Inferior parietal cortex (tissue), 1 donor: ENCODE measurements around the gene LORICRIN.
"Not testable (repeated sequence)": the region's sequence is repeated elsewhere in the genome, so short reads cannot be mapped to it uniquely, and the experiment has no call there.

Experiments used
- DNase-seq: peaks from one replicate; pipeline ENCODE4 v3.0.0-alpha.2; 2016; ENCODE audit errors: extremely low spot score

The LORICRIN gene, protein sequence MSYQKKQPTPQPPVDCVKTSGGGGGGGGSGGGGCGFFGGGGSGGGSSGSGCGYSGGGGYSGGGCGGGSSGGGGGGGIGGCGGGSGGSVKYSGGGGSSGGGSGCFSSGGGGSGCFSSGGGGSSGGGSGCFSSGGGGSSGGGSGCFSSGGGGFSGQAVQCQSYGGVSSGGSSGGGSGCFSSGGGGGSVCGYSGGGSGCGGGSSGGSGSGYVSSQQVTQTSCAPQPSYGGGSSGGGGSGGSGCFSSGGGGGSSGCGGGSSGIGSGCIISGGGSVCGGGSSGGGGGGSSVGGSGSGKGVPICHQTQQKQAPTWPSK

GRCh38 chr1:153259387-153259786 is at the start of gene LORICRIN:
LORICRIN (plus strand) TSS chr1:153259687; CDS start chr1:153260950, 1,263 bp downstream.
- no peak for DNase-seq

GRCh38 chr1:153210206-153210605 is 49.3 kb upstream of the LORICRIN start:
- DNase-seq: no peak

DNA sequence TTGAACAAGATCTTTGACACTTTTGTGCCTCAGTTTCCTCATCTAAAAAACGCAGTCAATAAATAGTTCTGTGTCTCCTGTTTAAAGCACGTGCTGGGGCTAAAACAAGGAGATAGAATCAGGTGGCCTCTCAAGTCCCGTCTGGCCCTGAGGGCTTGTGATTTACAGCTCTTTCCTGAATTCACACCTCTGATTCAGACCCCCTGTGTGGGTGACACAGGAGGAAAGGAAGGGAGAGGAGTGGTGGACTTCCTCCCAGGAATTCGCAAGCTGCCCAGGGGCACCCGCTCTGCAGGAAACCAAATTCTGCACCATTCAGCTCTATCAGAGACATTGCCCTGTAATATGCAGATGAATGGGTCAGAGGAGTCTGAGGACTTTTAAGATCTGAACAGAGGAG is 47.3 kb upstream of the LORICRIN start:
- no peak for DNase-seq

DNA sequence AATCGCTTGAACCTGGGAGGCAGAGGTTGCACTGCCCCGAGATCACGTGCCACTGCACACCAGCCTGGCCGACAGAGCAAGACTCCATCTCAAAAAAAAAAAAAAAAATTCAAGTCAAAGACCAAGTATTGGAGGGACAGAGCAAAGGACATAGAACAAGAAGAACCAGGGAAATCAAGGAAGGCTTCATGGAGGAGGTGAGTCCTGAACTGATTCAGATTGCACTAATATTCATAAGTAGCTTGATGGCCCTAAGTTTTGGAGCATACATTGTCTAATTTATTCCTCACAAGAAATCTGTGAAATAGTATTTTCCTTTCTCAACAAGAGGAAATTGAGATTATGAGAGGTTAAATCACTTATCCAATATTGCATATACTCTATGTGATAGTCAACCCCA is 46.0 kb upstream of the LORICRIN start:
- no peak for DNase-seq

DNA sequence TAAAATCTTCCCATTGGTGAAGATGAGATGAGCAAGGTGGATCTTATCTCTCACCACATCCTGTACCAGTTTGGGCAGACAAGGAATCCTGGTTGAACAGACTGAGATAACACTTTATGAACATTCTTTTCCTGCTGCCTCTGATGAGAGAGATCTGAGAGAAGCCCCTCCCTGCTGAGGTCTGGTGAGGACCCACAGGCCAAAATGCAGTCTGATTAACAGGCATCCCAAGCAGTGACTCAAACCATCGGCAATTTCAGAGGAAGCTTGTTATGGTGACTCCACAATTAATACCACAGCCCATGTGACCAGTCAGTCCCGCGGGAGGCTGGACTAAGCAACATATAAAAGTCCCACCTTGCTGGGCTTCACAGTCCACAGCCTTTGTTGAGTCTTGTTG is 42.3 kb upstream of the LORICRIN start, which contains the start of gene PRR9:
TSS of gene PRR9 (plus strand) at position 373 of the 400 bp plus-strand sequence. CDS start 561 bp downstream, outside the sequence.
- no peak for DNase-seq

DNA sequence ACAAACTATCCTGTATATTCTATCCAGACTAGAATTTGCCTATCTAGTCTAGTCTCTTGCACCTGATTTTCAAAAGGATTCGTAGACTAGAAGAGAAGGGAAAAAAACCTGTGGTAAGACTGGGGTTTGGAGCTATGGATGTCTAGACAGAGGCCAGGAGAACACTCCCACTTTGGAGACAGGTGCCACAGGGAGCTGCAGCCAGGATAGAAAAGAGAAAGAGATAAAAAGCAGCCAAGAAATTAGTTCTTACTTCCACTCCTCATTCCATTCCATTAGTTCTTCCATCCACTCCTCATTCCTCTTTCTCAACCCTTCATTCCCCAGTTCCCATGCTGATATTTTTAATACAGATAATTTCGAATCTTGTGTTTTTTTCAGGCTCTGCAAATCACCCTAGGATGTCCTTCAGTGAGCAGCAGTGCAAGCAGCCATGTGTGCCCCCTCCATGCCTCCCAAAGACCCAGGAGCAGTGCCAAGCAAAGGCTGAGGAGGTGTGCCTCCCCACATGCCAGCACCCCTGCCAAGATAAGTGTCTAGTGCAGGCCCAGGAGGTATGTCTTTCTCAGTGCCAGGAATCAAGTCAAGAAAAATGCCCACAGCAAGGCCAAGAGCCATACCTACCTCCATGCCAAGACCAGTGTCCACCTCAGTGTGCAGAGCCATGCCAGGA is 41.6 kb upstream of the LORICRIN start:
- DNase-seq: no peak

DNA sequence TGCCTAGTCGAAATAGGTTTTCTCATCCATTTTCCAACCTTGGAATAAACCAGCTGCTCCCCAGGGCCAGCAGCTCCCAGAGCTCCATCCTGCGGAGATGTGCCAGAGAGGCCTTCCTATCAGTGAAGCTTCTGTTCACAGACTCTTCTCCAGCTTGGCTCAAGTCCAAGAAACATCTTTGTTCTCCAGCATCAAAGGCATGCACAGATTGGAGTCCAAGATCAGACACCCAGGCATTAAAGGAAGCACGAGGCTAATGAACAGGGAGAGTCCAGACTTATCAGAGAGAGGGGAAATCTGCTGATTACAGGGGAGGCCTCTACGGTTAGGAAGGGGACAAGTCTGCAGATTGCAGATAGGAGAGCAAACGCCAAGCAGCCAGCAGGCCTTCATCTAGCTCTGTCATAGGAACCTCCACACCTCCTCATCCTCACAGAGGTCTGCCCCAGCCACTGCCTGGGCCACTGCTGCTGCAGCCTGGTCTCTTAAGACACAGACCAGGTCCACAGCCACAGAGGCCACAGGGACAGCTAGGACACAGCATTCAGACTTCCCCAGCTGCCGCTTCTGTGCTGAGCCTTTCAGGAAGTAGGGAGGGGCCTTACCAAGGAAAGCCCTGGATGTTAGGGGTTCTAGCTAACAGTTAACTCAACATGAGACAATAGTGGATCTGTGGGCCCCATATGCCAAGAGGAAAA is 38.7 kb upstream of the LORICRIN start:
- peak; percentile 73 for DNase-seq

DNA sequence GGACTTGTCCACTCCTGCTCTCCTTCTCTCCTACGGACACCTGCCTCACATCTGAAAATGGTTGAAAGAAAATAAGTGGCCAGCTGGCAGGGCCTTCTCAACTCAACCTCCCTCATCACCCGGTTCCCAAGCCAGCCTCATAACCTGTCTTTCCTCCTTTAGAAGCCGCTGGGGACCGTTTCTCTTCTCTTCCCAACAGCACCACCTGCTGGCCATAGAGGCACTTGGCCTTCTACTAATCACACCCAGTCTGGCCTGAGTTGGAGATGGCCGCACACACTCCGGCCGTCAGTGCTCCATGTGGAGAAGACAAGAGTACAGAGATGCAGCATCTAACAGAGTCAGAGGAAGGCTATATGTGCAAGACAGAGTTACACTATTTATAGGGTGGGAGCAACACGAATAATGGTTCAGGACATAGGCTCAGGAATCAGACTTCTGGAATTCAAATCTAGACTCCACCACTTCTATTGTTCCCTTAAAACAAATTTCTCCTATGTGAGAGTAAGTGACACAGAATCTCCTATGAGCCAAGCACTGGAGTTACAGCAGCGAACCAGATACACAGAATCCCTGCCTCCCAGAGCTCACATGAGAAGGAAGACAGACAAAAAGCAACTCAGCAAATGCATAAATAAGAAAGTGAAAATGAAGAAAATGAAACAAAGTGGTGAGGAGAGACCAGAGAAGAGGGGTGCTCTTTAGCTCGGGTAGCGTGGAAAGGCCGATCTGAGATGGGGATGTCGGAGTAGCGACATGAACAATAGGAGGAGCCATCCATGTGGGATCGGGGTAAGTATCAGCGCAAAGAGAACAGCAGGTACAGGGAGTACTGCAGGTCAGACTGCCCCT is 36.2 kb upstream of the LORICRIN start:
- peak; percentile 69 for DNase-seq

GRCh38 chr1:153227810-153228209 is 31.7 kb upstream of the LORICRIN start:
- DNase-seq: no peak

DNA sequence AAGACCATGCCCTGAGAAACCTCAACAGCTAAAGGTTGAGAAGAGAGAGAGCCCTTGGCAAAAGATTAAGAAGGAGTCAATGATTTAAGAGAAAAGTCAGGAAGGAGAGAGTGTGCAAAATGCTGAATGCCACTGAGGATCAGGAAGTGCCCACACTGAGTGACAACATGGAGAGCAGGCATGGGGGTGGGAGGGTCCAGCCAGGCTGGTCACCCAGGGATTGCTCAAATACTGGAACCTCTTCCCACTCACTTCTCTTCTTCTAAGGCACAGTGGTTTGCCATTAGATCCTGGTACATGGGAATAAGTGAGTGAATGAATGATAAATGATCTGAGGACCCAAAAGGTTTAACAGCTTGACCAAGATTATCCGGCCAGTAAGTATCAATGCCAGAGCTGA is 31.0 kb upstream of the LORICRIN start:
- DNase-seq: no peak

DNA sequence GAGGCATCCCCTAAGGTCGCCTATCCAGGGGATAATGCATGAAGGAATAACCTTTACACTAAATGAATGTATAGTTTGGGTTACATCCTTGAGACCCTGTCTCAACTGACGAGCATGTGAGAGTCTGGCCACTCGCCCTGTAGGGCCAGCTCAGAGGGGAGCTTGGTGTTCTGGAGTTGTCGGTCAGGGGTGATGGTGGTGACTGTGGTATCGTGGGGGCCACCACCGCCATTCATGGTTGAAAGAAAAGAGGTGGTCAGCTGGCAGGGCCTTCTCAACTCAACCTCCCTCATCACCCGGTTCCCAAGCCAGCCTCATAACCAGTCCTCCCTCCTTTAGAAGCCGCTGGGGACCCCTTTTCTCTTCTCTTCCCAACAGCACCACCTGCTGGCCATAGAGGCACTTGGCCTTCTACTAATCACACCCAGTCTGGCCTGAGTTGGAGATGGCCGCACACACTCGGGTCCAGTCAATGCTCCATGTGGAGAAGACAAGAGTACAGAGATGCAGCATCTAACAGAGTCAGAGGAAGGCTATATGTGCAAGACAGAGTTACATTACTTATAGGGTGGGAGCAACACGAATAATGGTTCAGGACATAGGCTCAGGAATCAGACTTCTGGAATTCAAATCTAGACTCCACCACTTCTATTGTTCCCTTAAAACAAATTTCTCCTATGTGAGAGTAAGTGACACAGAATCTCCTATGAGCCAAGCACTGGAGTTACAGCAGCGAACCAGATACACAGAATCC is 30.2 kb upstream of the LORICRIN start:
- not testable (repeated sequence) for DNase-seq

DNA sequence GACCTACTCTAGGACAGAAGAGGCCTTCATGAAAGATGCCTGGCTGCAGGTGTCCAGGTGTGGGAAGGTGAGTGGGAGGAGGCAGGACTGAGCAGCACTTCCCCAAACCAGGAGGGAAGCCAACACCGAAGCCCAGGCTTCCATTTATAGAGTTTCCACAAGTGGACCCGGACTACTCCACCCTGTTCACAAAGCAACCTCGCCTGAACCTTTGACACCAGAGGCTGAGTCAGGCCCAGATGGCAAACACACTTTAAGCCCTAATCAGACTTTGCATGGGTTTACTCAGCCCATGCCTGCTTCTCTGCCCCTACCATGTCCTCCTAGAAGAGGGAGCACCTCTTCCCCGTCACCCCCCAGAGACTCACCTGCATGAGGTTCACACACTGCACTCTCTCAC is 28.1 kb upstream of the LORICRIN start:
- DNase-seq: no peak

GRCh38 chr1:153231785-153232184 is 27.7 kb upstream of the LORICRIN start:
- no peak for DNase-seq

DNA sequence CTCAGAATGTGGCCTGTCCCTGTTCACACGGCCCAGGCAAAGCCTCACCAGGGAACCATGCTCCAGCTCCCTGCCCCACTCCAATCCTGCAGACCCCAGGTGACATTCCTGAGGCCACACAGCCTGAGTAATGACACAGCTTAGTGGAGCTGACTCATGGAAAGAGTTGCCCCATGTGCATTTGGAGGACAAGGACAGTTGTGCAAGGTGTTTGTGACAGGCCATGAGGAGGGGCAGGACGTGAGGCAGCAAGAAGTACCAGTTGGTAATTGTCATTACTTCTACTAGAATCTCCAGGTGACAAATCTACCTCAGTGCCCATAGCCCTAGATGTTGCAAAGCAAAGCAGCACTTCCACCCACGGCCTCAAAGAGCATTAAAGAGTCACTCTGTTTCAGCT is 26.9 kb upstream of the LORICRIN start:
- no peak for DNase-seq

- no peak for DNase-seq
These were observed 26.0 kb upstream of the LORICRIN start for GRCh38 chr1:153233448-153233847.

DNA sequence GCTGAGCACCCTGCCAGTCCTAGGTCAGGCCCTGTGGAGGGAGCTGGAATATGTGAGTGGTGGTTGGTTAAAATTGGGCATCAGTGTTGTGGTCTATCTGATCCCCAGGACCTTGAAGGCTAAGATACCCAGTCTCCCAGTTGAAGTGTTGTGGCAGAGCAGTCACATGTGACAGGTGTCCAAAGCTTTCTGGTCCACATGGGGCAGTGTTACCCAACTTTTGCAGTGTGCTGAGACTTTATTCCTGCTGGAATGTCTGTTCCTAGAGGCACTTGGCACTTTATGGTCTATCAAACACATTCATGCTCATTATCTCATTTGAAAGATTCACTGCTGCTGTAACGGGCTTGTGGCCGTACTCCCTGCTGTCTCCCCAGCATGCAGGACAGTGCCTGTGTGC is 21.0 kb upstream of the LORICRIN start:
- DNase-seq: no peak

GRCh38 chr1:153242160-153242559 is 17.3 kb upstream of the LORICRIN start:
- DNase-seq: no peak

DNA sequence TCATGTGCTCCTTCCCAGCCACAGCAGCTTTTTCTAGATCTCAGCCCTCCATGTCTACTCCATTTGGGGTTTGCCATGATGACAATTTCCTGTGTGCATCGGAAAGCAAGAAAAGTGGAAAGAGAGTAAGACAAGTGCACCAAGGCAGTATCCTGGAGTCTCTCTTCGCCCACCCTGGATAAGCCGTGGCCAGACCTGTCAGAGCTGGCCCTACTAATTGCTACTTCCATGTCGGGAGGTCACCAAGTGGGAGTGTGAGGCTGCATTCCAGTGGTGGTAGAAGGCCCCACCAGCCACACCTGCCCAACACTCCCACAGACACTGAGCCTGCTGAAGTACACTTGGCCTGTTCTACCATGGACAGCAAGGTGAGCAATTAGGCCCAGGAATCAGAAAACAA is 14.0 kb upstream of the LORICRIN start:
- DNase-seq: no peak

GRCh38 chr1:153246018-153246417 is 13.5 kb upstream of the LORICRIN start:
- DNase-seq: no peak

DNA sequence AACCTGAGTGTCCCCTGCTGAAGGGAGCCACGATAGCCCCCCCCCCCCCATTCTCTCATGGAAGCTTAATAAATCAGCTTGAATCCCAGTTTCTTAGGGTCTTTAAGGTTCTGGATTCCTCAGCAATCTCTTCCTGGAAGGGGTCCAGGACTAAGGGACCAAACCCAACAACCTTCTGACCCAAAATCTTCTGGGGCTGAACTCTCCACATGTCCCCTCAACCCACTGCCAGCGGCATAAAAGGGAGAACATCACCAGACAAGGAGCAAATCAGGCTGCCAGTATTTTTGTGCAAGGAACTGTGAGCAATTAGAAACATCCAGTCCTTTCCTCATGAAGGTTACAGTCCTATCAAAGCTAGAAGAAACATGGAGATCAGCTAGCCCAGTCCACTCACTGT is 12.7 kb upstream of the LORICRIN start:
- no peak for DNase-seq
